DOHH2 (cell line): ENCODE data around the gene KRTAP5-5.

ENCODE experiments used
- EZH2phosphoT487 ChIP-seq: fragments of 200-600 bp; sonication (generic); IDR thresholded peaks from 2 replicates; pipeline ENCODE4 v1.6.1; 2017; ENCODE audit warnings: borderline replicate concordance, mild to moderate bottlenecking, antibody characterized with exemption, low read length, moderate library complexity, mixed read lengths
- TF ChIP-seq, protein P1 (sequence below): fragments of 200-600 bp; sonication (generic); IDR thresholded peaks from one replicate; pipeline ENCODE4 v1.5.1; 2014; ENCODE audit warnings: antibody characterized with exemption, mild to moderate bottlenecking, low read depth, low read length; ENCODE audit not compliant: poor library complexity, severe bottlenecking

GRCh38 chr11:1600626-1601025 lies 28.9 kb upstream of the KRTAP5-5 start:
- TF ChIP-seq, protein P1, sequence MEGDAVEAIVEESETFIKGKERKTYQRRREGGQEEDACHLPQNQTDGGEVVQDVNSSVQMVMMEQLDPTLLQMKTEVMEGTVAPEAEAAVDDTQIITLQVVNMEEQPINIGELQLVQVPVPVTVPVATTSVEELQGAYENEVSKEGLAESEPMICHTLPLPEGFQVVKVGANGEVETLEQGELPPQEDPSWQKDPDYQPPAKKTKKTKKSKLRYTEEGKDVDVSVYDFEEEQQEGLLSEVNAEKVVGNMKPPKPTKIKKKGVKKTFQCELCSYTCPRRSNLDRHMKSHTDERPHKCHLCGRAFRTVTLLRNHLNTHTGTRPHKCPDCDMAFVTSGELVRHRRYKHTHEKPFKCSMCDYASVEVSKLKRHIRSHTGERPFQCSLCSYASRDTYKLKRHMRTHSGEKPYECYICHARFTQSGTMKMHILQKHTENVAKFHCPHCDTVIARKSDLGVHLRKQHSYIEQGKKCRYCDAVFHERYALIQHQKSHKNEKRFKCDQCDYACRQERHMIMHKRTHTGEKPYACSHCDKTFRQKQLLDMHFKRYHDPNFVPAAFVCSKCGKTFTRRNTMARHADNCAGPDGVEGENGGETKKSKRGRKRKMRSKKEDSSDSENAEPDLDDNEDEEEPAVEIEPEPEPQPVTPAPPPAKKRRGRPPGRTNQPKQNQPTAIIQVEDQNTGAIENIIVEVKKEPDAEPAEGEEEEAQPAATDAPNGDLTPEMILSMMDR: no peak
- TF ChIP-seq EZH2phosphoT487: no peak
